Colon (tissue), 2 donors: ENCODE data around the gene KDM4C.
"Not testable (repeated sequence)": the region's sequence is repeated elsewhere in the genome, so short reads cannot be mapped to it uniquely, and the experiment has no call there.

Source experiments
- FAIRE-seq: peaks from 2 replicates; lab custom pipeline; 2012; peaks lifted over from hg19 to GRCh38; lab: Jason Lieb, UNC
- donor health status: control.
- donor health status: control.

KDM4C gene

GRCh38 chr9:6931913-6932312, 174.1 kb downstream of the KDM4C start:
- FAIRE-seq = no peak

- no peak for FAIRE-seq
Measured at GRCh38 chr9:6936103-6936502, 178.3 kb downstream of the KDM4C start.

GRCh38 chr9:6937209-6937608, 179.4 kb downstream of the KDM4C start:
- FAIRE-seq = no peak

GRCh38 chr9:6938447-6938846, 180.7 kb downstream of the KDM4C start:
- no peak for FAIRE-seq

GRCh38 chr9:6938873-6939272, 181.1 kb downstream of the KDM4C start:
- FAIRE-seq = no peak

GRCh38 chr9:6941501-6941900, 183.7 kb downstream of the KDM4C start:
- FAIRE-seq = no peak

- FAIRE-seq = no peak
Measured at GRCh38 chr9:6942406-6942805, 184.6 kb downstream of the KDM4C start.

- no peak for FAIRE-seq
Measured at GRCh38 chr9:6943293-6943692, 185.5 kb downstream of the KDM4C start.

GRCh38 chr9:6944093-6944551, 186.3 kb downstream of the KDM4C start:
- no peak for FAIRE-seq

GRCh38 chr9:6944896-6945295, 187.1 kb downstream of the KDM4C start:
- FAIRE-seq = no peak

GRCh38 chr9:6945816-6946215, 188.0 kb downstream of the KDM4C start:
- FAIRE-seq = no peak

GRCh38 chr9:6946583-6947166, 188.9 kb downstream of the KDM4C start:
- peak; percentile 74 for FAIRE-seq

- FAIRE-seq = not testable (repeated sequence)
Measured at GRCh38 chr9:6948921-6949320, 191.1 kb downstream of the KDM4C start.

GRCh38 chr9:6955251-6955921, 197.6 kb downstream of the KDM4C start:
- no peak for FAIRE-seq

- no peak for FAIRE-seq
Measured at GRCh38 chr9:6956879-6957278, 199.1 kb downstream of the KDM4C start.

GRCh38 chr9:6959270-6960000, 201.7 kb downstream of the KDM4C start:
- FAIRE-seq = peak; percentile 57

- no peak for FAIRE-seq
Measured at GRCh38 chr9:6960777-6961176, 203.0 kb downstream of the KDM4C start.

- FAIRE-seq = no peak
Measured at GRCh38 chr9:6961845-6962522, 204.2 kb downstream of the KDM4C start.

- no peak for FAIRE-seq
Measured at GRCh38 chr9:6965566-6965965, 207.8 kb downstream of the KDM4C start.

- FAIRE-seq = no peak
Measured at GRCh38 chr9:6968271-6968670, 210.5 kb downstream of the KDM4C start.

GRCh38 chr9:6969805-6970204, 212.0 kb downstream of the KDM4C start:
- FAIRE-seq = no peak

- FAIRE-seq = no peak
Measured at GRCh38 chr9:6973089-6973488, 215.3 kb downstream of the KDM4C start.

- no peak for FAIRE-seq
Measured at GRCh38 chr9:6973762-6974161, 216.0 kb downstream of the KDM4C start.
